Neural progenitor cell (in vitro differentiated cells): Measurements from ENCODE around the gene PAM.

ENCODE experiments used
- EZH2phosphoT487 ChIP-seq: fragments of 200-600 bp; sonication (generic); IDR thresholded peaks from 2 replicates; pipeline ENCODE4 v1.6.1; 2017; ENCODE audit warnings: antibody characterized with exemption
- TF ChIP-seq, protein P1 (sequence below): fragments of 200-600 bp; sonication (generic); IDR thresholded peaks from 2 replicates; pipeline ENCODE4 v1.5.1; 2017; ENCODE audit warnings: antibody characterized with exemption, mild to moderate bottlenecking

DNA sequence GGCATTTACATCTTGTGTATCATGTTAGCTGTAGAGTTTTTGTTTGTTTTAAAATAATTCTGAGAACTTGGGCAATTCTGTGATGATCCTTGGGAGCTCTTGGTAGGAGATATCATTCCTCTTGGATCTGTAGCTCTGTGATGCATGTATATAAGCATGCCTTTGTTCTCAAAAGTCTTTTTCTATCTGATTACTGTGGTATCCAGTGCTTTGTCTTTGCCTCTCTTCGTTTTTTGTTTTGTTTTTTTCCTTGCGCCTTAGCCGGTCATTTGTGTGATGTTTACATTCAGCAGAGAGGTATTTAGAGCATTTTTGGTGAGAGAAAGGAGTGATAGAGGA is 110.0 kb downstream of the PAM start:
- TF ChIP-seq, protein P1, sequence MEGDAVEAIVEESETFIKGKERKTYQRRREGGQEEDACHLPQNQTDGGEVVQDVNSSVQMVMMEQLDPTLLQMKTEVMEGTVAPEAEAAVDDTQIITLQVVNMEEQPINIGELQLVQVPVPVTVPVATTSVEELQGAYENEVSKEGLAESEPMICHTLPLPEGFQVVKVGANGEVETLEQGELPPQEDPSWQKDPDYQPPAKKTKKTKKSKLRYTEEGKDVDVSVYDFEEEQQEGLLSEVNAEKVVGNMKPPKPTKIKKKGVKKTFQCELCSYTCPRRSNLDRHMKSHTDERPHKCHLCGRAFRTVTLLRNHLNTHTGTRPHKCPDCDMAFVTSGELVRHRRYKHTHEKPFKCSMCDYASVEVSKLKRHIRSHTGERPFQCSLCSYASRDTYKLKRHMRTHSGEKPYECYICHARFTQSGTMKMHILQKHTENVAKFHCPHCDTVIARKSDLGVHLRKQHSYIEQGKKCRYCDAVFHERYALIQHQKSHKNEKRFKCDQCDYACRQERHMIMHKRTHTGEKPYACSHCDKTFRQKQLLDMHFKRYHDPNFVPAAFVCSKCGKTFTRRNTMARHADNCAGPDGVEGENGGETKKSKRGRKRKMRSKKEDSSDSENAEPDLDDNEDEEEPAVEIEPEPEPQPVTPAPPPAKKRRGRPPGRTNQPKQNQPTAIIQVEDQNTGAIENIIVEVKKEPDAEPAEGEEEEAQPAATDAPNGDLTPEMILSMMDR = no peak
- no peak for TF ChIP-seq EZH2phosphoT487
